CD4-positive, alpha-beta memory T cell (primary cell): ENCODE data around the gene ADGRD1. TPM values are rescaled to one million over a fixed set of nuclear protein-coding genes. Genes with fewer than 3 reads are reported as not detected.

Experiments used
- CTCF ChIA-PET: fragments of 350-600 bp; sonication (Branson Sonifier 250); formaldehyde crosslinking; loops from one replicate; lab custom pipeline; 2021; ENCODE audit warnings: inconsistent platforms; ENCODE audit not compliant: partially characterized antibody; lab: Charles Lee
- POLR2A ChIA-PET: fragments of 350-600 bp; sonication (Branson Sonifier 250); formaldehyde crosslinking; loops from one replicate; lab custom pipeline; 2021; ENCODE audit not compliant: partially characterized antibody; lab: Charles Lee
- DNase-seq, 5 donors: peaks; one replicate each; pipeline versions ENCODE4 v3.0.0 to v3.0.0-alpha.2; 2020 to 2022; ENCODE audit warnings: mixed read lengths in 1 of 5
- H3K27ac ChIP-seq: one replicate; pipeline ENCODE4 v1.7.0; 2013; ENCODE audit warnings: low read depth, low read length
- H3K27me3 ChIP-seq: 2 replicates; pipeline ENCODE4 v1.7.0; 2013; ENCODE audit warnings: mild to moderate bottlenecking, low read length, moderate library complexity; ENCODE audit not compliant: insufficient read depth
- H3K36me3 ChIP-seq: 2 replicates; pipeline ENCODE4 v1.7.0; 2013; ENCODE audit warnings: mild to moderate bottlenecking, low read length, moderate library complexity; ENCODE audit not compliant: insufficient read depth
- H3K4me1 ChIP-seq: 2 replicates; pipeline ENCODE4 v1.7.0; 2013; ENCODE audit warnings: mild to moderate bottlenecking, low read length, moderate library complexity; ENCODE audit not compliant: insufficient read depth
- H3K4me3 ChIP-seq, 2 donors: one replicate each; pipeline ENCODE4 v1.7.0; 2013; ENCODE audit warnings: low read length in 2 of 2, mild to moderate bottlenecking in 1 of 2
- H3K9me3 ChIP-seq, 2 donors: one replicate each; pipeline ENCODE4 v1.7.0; 2013; ENCODE audit warnings: low read length in 2 of 2, control low read depth in 1 of 2; ENCODE audit not compliant: control insufficient read depth in 1 of 2
- H3K27ac Mint-ChIP-seq, 7 donors: one replicate each; pipeline ENCODE4 v1.8.0; 2020 to 2021; ENCODE audit warnings: mixed read lengths in 7 of 7, mild to moderate bottlenecking in 6 of 7, inconsistent platforms in 3 of 7, moderate library complexity in 3 of 7
- H3K27me3 Mint-ChIP-seq, 2 donors: one replicate each; pipeline ENCODE4 v1.8.0; 2020 to 2021; ENCODE audit warnings: mixed read lengths in 2 of 2
- H3K36me3 Mint-ChIP-seq, 2 donors: one replicate each; pipeline ENCODE4 v1.8.0; 2020 to 2021; ENCODE audit warnings: mixed read lengths in 2 of 2, inconsistent platforms in 1 of 2, mild to moderate bottlenecking in 1 of 2
- H3K4me1 Mint-ChIP-seq, 4 donors: one replicate each; pipeline ENCODE4 v1.8.0; 2020 to 2021; ENCODE audit warnings: mixed read lengths in 4 of 4, mild to moderate bottlenecking in 1 of 4
- H3K4me3 Mint-ChIP-seq, 8 donors: one replicate each; pipeline ENCODE4 v1.8.0; 2020 to 2021; ENCODE audit warnings: mixed read lengths in 8 of 8, mild to moderate bottlenecking in 7 of 8, moderate library complexity in 6 of 8, inconsistent platforms in 3 of 8
- H3K9me3 Mint-ChIP-seq, 8 donors: one replicate each; pipeline ENCODE4 v1.8.0; 2020 to 2021; ENCODE audit warnings: mixed read lengths in 8 of 8, mild to moderate bottlenecking in 5 of 8, inconsistent platforms in 3 of 8, moderate library complexity in 1 of 8
- intact Hi-C: fragments of 100-400 bp; cut with micrococcal nuclease; formaldehyde crosslinking; loops from one replicate; pipeline ENCODE4 v1.15.1; 2023
- polyA plus RNA-seq, 2 donors: library from polyadenylated mRNA; unstranded; fragments of 300-500 nt; fragmentation: Illumina TruSeq; gene quantifications; one replicate each; pipeline ENCODE4 v1.2.3, GENCODE V29; 2021
- total RNA-seq, 2 experiments: library from RNA; stranded (reverse); gene quantifications; one replicate each; pipeline ENCODE4 v1.2.3, GENCODE V29; 2021

ADGRD1 gene
- total and polyA plus RNA-seq, 4 experiments from 2014 or later, result not detected

DNA sequence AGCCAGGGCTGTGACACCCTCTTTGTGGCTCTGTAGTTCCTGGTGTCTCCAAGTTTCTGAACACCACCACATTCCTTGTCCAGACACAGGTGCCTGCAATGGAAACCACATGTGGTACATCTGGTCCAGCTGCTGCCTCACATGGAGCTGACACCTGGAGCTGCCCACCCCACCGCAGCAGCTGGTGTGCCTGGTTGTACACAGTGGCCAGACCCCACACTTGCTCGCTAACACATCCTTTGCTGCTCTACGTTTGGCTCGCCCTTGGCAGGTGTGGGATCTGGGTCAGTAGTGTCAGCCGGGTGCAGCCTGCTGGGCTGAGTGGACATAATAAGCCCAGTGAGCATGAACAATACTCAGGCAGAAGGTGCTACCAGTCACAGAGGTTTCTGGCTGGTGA, 198.9 kb downstream of the ADGRD1 start:
- intact Hi-C loops, result no loop called here
- POLR2A ChIA-PET, result no interaction called here
- Histone ChIP-seq H3K27ac (no peak overlapping the region), H3K36me3 (no peaks in the 10 kb centered on the region), H3K4me1 (no peaks in the 10 kb centered on the region), H3K9me3 (no peaks in the 10 kb centered on the region), H3K27me3 (no peaks in the 10 kb centered on the region), H3K4me3 (no peak overlapping the region)
- H3K27ac Mint-ChIP-seq, result no peak overlapping the region
- H3K36me3 Mint-ChIP-seq, result no peaks in the 10 kb centered on the region
- no peak overlapping the region for H3K4me3 Mint-ChIP-seq
- H3K4me1 Mint-ChIP-seq, result no peaks in the 10 kb centered on the region
- CTCF ChIA-PET, result interaction anchor here (1.0 to 2.1 kb wide), 3 partner anchors 20 to 48 kb away, joined by 3 to 6 read pairs (median 5); no protein-coding TSS in a partner anchor
- peaks cover 0 to 8% (median 3%) of the 10 kb centered on the region in 8 donors for H3K9me3 Mint-ChIP-seq
- H3K27me3 Mint-ChIP-seq, result peaks cover 15 to 32% of the 10 kb centered on the region in 2 donors
- DNase-seq, result no peak

DNA sequence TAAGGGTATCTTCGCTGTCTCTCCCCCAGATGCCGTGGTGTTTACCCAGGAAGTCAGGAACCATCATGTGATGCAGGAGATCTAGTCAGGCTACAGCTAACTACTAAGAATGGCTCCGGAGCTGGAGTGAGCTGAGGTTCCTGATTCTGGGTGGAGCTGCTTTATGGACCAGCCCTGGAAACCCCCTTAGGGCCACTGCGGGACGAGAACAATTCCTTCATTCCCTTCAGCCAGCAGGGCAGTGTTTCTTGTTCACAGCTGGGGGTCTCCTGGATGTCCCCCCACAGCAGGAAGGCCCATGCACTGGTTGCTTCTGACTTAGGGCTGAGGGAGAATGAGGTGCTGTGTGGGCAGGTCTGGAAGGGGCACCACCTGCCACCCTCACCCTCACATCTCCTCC, 199.3 kb downstream of the ADGRD1 start:
- Mint-ChIP-seq H3K9me3 (peaks cover 0 to 8% (median 3%) of the 10 kb centered on the region in 8 donors), H3K36me3 (no peaks in the 10 kb centered on the region), H3K4me1 (no peaks in the 10 kb centered on the region), H3K4me3 (no peak overlapping the region), H3K27ac (no peak overlapping the region), H3K27me3 (peaks cover 15 to 32% of the 10 kb centered on the region in 2 donors)
- ChIA-PET CTCF (interaction anchor here (1.0 to 2.1 kb wide), 3 partner anchors 20 to 48 kb away, joined by 3 to 6 read pairs (median 5); no protein-coding TSS in a partner anchor), POLR2A (no interaction called here)
- Histone ChIP-seq H3K36me3 (no peaks in the 10 kb centered on the region), H3K4me3 (no peak overlapping the region), H3K9me3 (no peaks in the 10 kb centered on the region), H3K4me1 (no peaks in the 10 kb centered on the region), H3K27ac (no peak overlapping the region), H3K27me3 (no peaks in the 10 kb centered on the region)
- DNase-seq, result no peak
- intact Hi-C loops, result no loop called here

DNA sequence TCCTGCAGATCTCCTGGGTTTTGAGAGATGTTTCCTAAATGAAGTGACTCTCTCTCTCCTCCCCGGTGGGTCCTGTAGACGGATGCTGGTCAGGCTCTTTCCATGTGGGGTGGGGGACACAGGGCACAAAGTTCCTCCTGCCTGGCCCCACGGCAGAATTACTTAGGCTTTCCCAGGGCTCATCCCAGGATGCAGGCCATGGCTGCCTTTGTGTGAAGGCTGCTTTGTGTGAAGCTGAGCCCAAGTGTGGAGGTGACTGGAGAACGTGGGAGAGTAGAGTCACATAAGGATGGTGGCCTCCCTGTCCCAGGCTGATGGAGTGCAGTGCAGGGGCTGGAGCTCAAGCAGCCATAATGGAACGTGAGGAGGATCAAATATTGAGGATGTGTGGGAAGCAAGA, 200.2 kb downstream of the ADGRD1 start:
- no peaks in the 10 kb centered on the region for H3K4me1 Mint-ChIP-seq
- Histone ChIP-seq H3K4me3 (no peak overlapping the region), H3K27me3 (no peaks in the 10 kb centered on the region), H3K27ac (no peak overlapping the region), H3K4me1 (no peaks in the 10 kb centered on the region), H3K36me3 (no peaks in the 10 kb centered on the region), H3K9me3 (no peaks in the 10 kb centered on the region)
- no peak overlapping the region for H3K27ac Mint-ChIP-seq
- H3K27me3 Mint-ChIP-seq, result peaks cover 12 to 28% of the 10 kb centered on the region in 2 donors
- H3K4me3 Mint-ChIP-seq, result no peak overlapping the region
- DNase-seq, result no peak
- intact Hi-C loops, result no loop called here
- H3K36me3 Mint-ChIP-seq, result no peaks in the 10 kb centered on the region
- POLR2A ChIA-PET, result no interaction called here
- H3K9me3 Mint-ChIP-seq, result peaks cover 0 to 8% (median 3%) of the 10 kb centered on the region in 8 donors
- CTCF ChIA-PET, result interaction anchor here (2.1 kb wide), 1 partner anchor 49 kb away, joined by 5 read pairs; no protein-coding TSS in a partner anchor

DNA sequence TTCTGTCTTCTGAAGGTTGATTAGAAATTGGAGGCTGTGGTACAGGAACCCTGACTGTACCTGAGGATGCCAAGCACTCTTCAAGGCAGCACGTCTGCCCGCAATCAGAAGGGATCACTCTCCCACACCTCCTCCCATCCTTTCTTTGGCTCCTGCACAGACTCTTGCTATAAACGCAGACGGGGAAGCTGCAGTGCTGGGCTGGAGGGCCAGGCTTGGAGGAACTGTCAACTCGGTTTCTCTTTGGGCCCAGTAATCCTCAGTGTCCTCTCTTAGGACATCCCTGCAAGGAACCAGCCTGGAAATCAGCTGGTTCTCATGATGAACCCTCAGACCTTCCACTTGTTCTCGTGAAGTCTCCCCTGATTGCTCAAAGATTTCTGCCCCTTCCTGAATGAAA, 201.4 kb downstream of the ADGRD1 start:
- no peaks in the 10 kb centered on the region for H3K4me1 Mint-ChIP-seq
- no peak overlapping the region for H3K27ac ChIP-seq
- H3K9me3 Mint-ChIP-seq, result peaks cover 0 to 8% (median 3%) of the 10 kb centered on the region in 8 donors
- H3K9me3 ChIP-seq, result no peaks in the 10 kb centered on the region
- H3K4me1 ChIP-seq, result no peaks in the 10 kb centered on the region
- H3K27me3 Mint-ChIP-seq, result peaks cover 12 to 28% of the 10 kb centered on the region in 2 donors
- H3K4me3 ChIP-seq, result no peak overlapping the region
- H3K4me3 Mint-ChIP-seq, result no peak overlapping the region
- no peaks in the 10 kb centered on the region for H3K36me3 Mint-ChIP-seq
- intact Hi-C loops, result no loop called here
- no peak overlapping the region for H3K27ac Mint-ChIP-seq
- POLR2A ChIA-PET, result no interaction called here
- no peak for DNase-seq
- CTCF ChIA-PET, result no interaction called here
- no peaks in the 10 kb centered on the region for H3K27me3 ChIP-seq
- no peaks in the 10 kb centered on the region for H3K36me3 ChIP-seq

DNA sequence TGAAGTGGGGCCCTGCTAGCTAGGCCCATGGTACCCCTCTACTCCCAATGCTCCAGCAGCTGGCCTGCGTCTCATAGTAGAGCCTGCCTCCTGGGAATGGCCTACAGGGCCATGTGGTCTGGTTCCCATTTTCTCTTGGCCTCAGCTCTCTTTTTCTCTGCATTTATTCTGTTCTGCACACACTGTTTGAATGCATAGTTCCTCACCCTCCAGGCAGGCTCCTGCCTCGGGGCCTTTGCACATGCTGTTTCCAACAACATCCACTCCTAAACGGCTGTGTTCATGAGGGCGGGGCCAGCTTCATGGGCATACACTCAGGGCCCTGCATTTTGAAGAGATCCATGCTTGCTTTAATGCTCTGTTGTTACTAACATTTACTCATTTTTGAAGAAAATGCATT, 204.0 kb downstream of the ADGRD1 start:
- CTCF ChIA-PET, result interaction anchor here (0.6 kb wide), 1 partner anchor 875 kb away, joined by 3 read pairs; no protein-coding TSS in a partner anchor
- H3K4me3 Mint-ChIP-seq, result no peak overlapping the region

DNA sequence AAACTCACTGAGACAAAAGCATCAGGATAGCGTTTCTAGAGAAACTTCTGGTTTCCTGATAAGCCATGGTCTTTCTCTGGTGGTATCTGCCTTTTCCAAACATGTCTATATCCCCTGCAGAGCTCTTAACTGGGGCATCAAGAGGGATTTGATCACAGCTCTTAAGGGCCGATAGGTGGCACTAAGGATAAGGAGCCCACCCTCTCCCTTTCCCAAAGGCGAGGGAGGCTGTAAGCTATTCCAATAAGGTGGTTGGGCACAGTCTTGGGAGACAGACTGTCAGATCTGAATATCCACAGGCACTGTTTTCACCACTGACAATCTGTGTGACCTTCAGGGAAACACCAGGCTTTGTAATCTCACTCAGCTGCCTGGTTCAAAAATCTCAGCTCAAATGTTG, 206.0 kb downstream of the ADGRD1 start:
- H3K27ac ChIP-seq, result no peak overlapping the region
- Mint-ChIP-seq H3K27ac (no peak overlapping the region), H3K36me3 (no peaks in the 10 kb centered on the region), H3K27me3 (peaks cover 0 to 10% of the 10 kb centered on the region in 2 donors), H3K4me1 (no peaks in the 10 kb centered on the region), H3K4me3 (no peak overlapping the region), H3K9me3 (no peaks in the 10 kb centered on the region)
- no peaks in the 10 kb centered on the region for H3K4me1 ChIP-seq
- H3K27me3 ChIP-seq, result no peaks in the 10 kb centered on the region
- no peak for DNase-seq
- H3K4me3 ChIP-seq, result no peak overlapping the region
- intact Hi-C loops, result no loop called here
- CTCF ChIA-PET, result no interaction called here
- POLR2A ChIA-PET, result no interaction called here
- H3K36me3 ChIP-seq, result no peaks in the 10 kb centered on the region
- no peaks in the 10 kb centered on the region for H3K9me3 ChIP-seq

More for the DNA sequence above, 204.0 kb downstream of the ADGRD1 start:
- no peak for DNase-seq
- Histone ChIP-seq H3K27me3 (no peaks in the 10 kb centered on the region), H3K36me3 (no peaks in the 10 kb centered on the region), H3K9me3 (no peaks in the 10 kb centered on the region), H3K27ac (no peak overlapping the region), H3K4me1 (no peaks in the 10 kb centered on the region), H3K4me3 (no peak overlapping the region)
- intact Hi-C loops, result no loop called here
- H3K27me3 Mint-ChIP-seq, result peaks cover 2 to 19% of the 10 kb centered on the region in 2 donors
- H3K4me1 Mint-ChIP-seq, result no peaks in the 10 kb centered on the region
- H3K36me3 Mint-ChIP-seq, result no peaks in the 10 kb centered on the region
- no peak overlapping the region for H3K27ac Mint-ChIP-seq
- no peaks in the 10 kb centered on the region for H3K9me3 Mint-ChIP-seq
- POLR2A ChIA-PET, result no interaction called here

DNA sequence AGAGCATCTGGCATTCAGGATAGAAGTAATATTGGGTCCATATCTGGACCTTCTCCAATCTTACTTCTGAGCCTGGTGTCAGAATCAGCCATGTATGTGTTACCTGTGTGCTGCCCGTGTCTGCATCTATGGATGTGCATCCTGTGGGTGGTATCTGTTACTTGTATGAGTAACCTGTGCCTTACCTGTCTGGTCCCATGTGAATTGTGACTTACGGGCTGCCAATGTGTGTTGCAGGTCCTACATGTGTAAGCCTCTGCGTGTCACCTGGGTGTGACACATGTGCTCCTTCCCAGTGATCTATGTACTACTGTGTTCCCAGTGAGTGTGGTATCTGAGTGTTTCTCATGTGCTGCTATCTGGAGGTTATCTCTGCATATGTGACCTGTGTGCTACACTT, 208.4 kb downstream of the ADGRD1 start:
- Histone ChIP-seq H3K9me3 (no peaks in the 10 kb centered on the region), H3K27ac (no peak overlapping the region), H3K4me3 (no peak overlapping the region), H3K27me3 (no peaks in the 10 kb centered on the region), H3K36me3 (no peaks in the 10 kb centered on the region), H3K4me1 (no peaks in the 10 kb centered on the region)
- Mint-ChIP-seq H3K27ac (no peak overlapping the region), H3K27me3 (peaks cover 0 to 13% of the 10 kb centered on the region in 2 donors), H3K4me3 (peak overlapping the region in 1 of 8 donors; percentile 22), H3K4me1 (no peaks in the 10 kb centered on the region), H3K9me3 (no peaks in the 10 kb centered on the region), H3K36me3 (no peaks in the 10 kb centered on the region)
- no peak for DNase-seq
- intact Hi-C loops, result no loop called here
- CTCF ChIA-PET, result no interaction called here
- POLR2A ChIA-PET, result no interaction called here
